RWPE1 (cell line): ENCODE measurements around the gene CNTNAP2.
"Not testable (repeated sequence)": the region's sequence is repeated elsewhere in the genome, so short reads cannot be mapped to it uniquely, and the experiment has no call there.

ENCODE experiments used
- CTCF ChIA-PET: fragments of 350-600 bp; sonication (Branson Sonifier 250); formaldehyde crosslinking; extraction: SDS; loops from one replicate; lab custom pipeline; 2021; lab: Yijun Ruan, JAX
- POLR2A ChIA-PET: fragments of 400-600 bp; formaldehyde crosslinking; extraction: SDS; loops from one replicate; lab custom pipeline; 2020; ENCODE audit warnings: antibody characterized with exemption; ENCODE audit not compliant: low non-redundant PET; lab: Yijun Ruan, JAX
- DNase-seq: peaks from one replicate; pipeline ENCODE4 v3.0.0; 2012; ENCODE audit warnings: low spot score
- H3K27ac ChIP-seq: fragments of 450-650 bp; 2 replicates; pipeline ENCODE4 v1.5.1; 2017
- CTCF ChIP-seq: fragments of 450-650 bp; conservative IDR thresholded peaks from 2 replicates; pipeline ENCODE4 v1.5.1; 2017; ENCODE audit warnings: low read depth, mild to moderate bottlenecking

The CNTNAP2 gene

DNA sequence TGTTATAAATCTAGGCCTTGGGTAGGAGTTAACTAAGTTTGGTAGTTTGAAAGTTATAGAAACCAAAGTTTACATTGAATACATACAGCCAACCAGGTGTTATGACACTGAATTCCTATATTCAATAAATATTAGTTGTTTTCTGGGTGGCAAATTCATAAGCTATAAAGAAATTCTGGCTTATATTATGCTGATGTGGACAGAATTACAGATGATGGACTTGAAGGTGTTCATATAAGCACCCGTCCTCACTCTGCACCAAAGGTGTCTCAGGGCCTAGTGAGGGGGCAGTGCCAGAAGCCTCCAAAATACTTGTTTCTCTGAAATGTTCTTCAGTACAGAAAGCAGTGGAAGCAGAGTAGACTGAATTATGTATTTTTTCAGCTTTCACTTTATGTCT is 973.0 kb downstream of the CNTNAP2 start:
- POLR2A ChIA-PET, result no interaction called here
- no peak overlapping the region for H3K27ac ChIP-seq
- DNase-seq, result no peak
- CTCF ChIA-PET, result no interaction called here
- no peak for TF ChIP-seq CTCF

DNA sequence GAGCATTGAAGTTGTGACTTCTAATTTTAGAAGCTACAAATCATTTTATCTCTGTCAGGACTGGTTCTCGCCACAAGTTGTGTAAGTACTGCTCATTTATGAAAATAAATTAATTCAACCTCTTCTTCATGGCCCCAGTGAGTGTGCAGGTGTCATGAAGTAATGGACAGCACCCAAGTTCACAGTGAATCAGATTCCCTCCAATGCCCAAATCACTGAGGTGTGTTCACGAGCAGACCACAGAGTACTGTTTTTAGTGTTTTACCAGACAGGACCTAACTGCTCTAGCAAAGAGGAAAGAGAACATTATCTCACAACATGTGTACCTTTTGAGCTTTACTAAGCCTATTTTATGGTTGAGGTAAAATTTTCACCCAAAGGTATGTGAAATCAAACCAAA is 980.0 kb downstream of the CNTNAP2 start:
- H3K27ac ChIP-seq, result no peak overlapping the region
- no peak for TF ChIP-seq CTCF
- POLR2A ChIA-PET, result no interaction called here
- no peak for DNase-seq
- CTCF ChIA-PET, result no interaction called here

GRCh38 chr7:147103224-147103623 is 986.6 kb downstream of the CNTNAP2 start:
- no peak overlapping the region for H3K27ac ChIP-seq
- ChIA-PET POLR2A (no interaction called here), CTCF (no interaction called here)
- no peak for DNase-seq
- TF ChIP-seq CTCF, result no peak

DNA sequence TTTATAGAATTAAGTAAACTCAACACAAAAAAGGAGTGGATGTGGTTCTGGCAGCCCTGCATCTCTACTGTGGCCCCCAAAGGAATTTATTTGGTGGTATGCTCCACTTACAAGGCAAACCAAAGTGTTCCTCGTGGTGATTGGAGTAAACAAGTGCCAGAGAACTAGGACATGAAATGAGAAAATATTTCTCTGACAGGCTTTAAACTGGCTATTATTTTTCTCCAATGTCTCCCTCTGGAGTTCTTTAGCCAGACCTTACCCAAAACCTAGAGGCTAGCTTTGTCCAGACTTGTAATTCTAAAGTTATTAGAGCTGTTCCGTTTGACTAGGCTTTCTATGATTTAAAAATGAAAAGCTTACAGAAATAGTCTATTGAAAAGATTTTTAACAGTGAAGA is 990.1 kb downstream of the CNTNAP2 start:
- ChIA-PET POLR2A (no interaction called here), CTCF (no interaction called here)
- H3K27ac ChIP-seq, result no peak overlapping the region
- no peak for TF ChIP-seq CTCF
- DNase-seq, result no peak

DNA sequence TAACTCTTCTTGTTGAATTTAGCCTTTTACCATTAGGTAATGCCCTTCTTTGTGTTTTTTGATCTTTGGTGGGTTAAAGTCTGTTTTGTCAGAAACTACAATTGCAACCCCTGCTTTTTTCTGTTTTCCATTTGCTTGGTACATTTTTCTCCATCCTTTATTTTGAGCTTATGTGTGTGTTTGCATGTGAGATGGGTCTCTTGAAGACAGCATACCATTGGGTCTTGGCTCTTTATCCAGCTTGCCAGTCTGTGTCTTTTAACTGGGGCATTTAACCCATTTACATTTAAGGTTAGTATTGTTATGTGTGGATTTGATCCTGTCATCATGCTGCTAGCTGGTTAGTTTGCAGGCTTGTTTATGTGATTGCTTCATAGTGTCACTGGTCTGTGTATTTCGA is 997.9 kb downstream of the CNTNAP2 start:
- H3K27ac ChIP-seq, POLR2A ChIA-PET, DNase-seq: not testable (repeated sequence)
- CTCF ChIA-PET, result interaction anchor here (0.6 kb wide), 1 partner anchor 33 kb away, joined by 3 read pairs; no protein-coding TSS in a partner anchor

- DNase-seq, result no peak
- CTCF ChIA-PET, result no interaction called here
- POLR2A ChIA-PET, result no interaction called here
- TF ChIP-seq CTCF, result no peak
- no peak overlapping the region for H3K27ac ChIP-seq
These were observed 1019.8 kb downstream of the CNTNAP2 start for GRCh38 chr7:147136352-147136751.

GRCh38 chr7:147145194-147145593 is 1028.6 kb downstream of the CNTNAP2 start:
- POLR2A ChIA-PET, result no interaction called here
- DNase-seq, result no peak
- no peak for TF ChIP-seq CTCF
- CTCF ChIA-PET, result no interaction called here
- no peak overlapping the region for H3K27ac ChIP-seq
